HFF-Myc (cell line): ENCODE results near the gene REXO4.
A peak's percentile ranks its signal among the peaks of the same experiment; 100 is the strongest.
"Not testable (repeated sequence)": the region's sequence is repeated elsewhere in the genome, so short reads cannot be mapped to it uniquely, and the experiment has no call there.

ENCODE experiments used
- DNase-seq: peaks from one replicate; pipeline ENCODE4 v3.0.0-alpha.2; 2011; ENCODE audit warnings: low read depth; ENCODE audit errors: extremely low read depth
- H3K4me3 ChIP-seq: replicated peaks from 2 replicates; pipeline ENCODE4 v1.5.1; 2011; ENCODE audit warnings: low read depth, mild to moderate bottlenecking, control low read depth, low read length
- CTCF ChIP-seq: IDR thresholded peaks from 2 replicates; pipeline ENCODE4 v1.5.1; 2012; ENCODE audit warnings: mild to moderate bottlenecking, low read depth, low read length, control low read depth; ENCODE audit errors: missing control alignments

REXO4 gene

DNA sequence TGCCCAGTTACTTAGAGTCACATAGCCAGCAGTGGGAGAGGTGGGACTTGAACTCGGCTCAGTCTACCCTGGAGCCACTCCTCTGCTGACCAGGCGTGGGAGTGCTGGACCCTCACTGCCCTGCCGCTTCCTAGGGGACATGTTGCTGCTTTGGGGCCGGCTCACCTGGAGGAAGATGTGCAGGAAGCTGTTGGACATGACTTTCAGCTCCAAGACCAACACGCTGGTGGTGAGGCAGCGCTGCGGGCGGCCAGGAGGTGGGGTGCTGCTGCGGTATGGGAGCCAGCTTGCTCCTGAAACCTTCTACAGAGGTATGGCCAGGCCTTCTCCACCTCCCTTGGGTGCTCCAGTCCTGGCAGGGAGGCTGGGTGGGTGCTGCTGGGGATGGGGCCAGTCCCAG lies 38.6 kb upstream of the REXO4 start:
- peak; percentile 19 for TF ChIP-seq CTCF
- no peak for DNase-seq
- H3K4me3 ChIP-seq, result no peak overlapping the region

- TF ChIP-seq CTCF, result no peak
- H3K4me3 ChIP-seq, result no peak overlapping the region
- DNase-seq, result no peak
Measured at GRCh38 chr9:133455936-133456335, 38.1 kb upstream of the REXO4 start.

DNA sequence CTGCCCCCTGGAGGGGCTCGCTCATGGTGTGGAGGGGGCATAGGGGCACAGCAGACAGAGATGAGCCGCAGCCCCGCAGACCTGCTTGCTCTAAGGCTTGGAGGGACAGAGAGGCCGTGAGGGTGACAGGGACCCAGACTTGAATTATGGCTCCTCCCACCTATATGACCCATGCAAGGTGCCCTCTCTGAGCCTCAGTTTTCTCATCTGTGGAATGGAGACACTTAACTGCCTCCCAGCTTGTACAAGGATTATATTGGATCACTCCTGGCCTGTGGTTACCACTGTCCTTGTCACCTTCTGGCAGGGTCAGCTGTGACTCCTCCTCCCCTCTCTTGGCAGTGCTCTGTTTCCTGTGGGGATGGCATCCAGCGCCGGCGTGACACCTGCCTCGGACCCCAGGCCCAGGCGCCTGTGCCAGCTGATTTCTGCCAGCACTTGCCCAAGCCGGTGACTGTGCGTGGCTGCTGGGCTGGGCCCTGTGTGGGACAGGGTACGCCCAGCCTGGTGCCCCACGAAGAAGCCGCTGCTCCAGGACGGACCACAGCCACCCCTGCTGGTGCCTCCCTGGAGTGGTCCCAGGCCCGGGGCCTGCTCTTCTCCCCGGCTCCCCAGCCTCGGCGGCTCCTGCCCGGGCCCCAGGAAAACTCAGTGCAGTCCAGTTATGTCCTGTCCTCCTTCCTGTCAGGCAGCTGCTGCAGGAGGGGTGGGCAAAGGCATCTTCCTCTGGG lies 37.3 kb upstream of the REXO4 start:
- no peak for TF ChIP-seq CTCF
- no peak for DNase-seq
- H3K4me3 ChIP-seq, result no peak overlapping the region

DNA sequence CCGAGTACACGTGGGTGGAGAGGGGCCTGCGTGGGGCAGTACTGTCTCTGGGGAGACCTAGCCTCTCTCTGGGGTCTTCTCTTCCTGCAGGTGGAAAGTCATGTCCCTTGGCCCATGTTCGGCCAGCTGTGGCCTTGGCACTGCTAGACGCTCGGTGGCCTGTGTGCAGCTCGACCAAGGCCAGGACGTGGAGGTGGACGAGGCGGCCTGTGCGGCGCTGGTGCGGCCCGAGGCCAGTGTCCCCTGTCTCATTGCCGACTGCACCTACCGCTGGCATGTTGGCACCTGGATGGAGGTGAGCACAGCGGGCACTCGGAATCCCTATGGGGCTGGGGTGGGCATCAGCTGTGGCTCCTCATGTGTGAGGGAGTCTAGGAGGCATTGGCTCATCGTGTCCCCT lies 36.5 kb upstream of the REXO4 start:
- no peak overlapping the region for H3K4me3 ChIP-seq
- TF ChIP-seq CTCF, result no peak
- DNase-seq, result no peak

GRCh38 chr9:133453651-133454050 lies 35.8 kb upstream of the REXO4 start:
- no peak for DNase-seq
- no peak overlapping the region for H3K4me3 ChIP-seq
- TF ChIP-seq CTCF, result no peak

DNA sequence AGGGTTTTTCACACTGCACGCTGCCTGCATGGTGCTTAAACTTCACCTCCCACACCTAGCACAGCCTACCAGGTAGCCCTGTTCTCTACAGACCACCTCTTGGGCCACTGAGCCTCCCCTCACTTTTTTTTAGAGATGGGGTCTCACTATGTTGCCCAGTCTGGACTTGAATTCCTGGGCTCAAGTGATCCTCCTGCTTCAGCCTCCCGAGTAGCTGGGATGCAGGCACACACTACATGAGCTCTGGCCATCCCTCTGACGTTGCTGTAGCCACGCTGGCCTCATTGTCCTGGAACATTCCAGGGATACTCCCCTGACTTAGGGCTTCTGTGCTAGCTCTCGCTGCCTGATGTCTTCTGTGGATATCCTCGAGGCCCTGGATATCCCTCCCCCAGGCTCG lies 34.8 kb upstream of the REXO4 start:
- H3K4me3 ChIP-seq, result no peak overlapping the region
- no peak for DNase-seq
- TF ChIP-seq CTCF, result no peak

DNA sequence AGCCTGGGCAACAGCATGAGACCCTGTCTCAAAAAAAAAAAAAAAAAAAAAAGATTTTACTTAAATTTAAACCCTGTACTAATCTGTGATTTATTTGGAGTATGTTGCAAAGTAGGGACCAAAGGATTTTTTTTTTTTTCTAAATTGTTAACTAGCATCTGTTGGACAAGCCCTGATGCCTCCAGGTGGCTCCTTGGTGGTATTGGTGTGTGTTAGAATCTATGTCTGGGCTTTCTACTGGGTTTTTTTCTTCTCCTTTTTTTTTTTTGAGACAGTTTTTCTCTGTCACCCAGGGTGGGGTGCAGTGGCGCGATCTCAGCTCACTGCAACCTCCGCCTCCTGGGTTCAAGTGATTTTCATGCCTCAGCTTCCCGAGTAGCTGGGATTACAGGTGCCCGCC lies 34.1 kb upstream of the REXO4 start:
- not testable (repeated sequence) for H3K4me3 ChIP-seq, DNase-seq
